GF-D8 (cell line): ENCODE results near the gene HARBI1.

Source experiments
- DNase-seq: peaks from one replicate; lab custom pipeline; 2025; lab: John Stamatoyannopoulos, UW

Gene HARBI1

DNA sequence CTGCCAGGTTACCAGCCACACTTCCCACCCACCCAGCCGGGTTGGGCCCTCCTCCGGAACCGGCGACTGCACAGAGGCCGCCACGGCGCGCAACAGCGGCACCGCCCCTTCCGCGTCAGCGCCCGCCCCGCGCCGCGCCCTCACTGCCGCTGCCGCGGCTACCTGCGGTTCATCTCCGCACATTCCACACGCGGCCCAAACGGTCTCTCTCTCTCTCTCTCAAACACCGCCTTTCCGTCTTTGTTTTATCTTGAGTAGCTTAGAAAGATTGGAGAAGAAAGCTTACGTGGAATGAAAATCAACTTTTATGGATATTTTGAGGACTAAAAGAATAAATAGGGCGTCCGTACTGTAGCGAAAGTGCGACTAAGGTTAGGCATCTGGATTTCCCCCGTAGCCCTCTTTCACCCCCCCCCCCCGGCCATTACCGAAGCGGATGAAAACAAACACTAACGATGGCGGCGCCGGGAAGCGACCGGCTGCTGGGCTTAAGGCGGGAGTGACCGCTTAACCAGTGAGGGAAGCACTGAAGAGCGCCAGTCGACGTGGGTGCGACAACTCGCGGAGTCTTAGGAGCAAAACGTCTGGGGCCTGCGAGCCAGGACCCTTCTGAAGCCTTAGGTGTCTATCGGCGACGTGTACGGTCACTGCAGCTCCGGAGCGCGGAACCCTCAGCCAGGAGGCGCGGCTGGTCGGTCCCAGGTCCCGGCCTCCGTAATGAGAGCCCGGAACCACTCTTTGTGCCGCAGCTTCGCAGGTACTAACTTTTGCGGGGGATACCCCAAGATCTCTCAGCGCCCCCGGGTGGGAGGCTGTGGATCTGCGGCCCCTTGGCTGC lies at the start of gene HARBI1, which contains the start of gene ATG13:
HARBI1 (minus strand) TSS at position 94 of the 838 bp plus-strand sequence. CDS start 990 bp downstream, outside the sequence.
ATG13 (plus strand) TSS at position 420 of the 838 bp plus-strand sequence. CDS start 26,739 bp downstream, outside the sequence.
- DNase-seq = peak; percentile 40

DNA sequence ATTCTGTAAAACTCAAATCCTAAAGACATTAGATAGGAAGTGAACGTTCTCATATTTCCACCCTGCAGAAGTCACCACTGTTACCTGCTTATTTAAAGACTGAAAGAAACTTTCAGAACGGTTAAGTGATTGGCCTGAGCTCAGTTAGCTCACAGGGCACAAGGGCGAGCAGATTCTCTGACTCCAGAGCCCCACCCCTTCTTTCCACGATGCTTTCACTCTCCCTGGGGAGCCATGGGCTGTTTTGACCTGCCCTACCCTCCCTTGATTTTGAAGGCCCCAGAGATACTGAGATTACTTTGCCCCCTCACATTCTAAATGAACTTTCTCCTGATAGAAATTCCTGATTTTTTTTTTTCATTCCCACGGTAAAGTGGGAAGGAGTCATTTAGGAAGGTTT lies 49.5 kb upstream of the HARBI1 start:
- no peak for DNase-seq

- no peak for DNase-seq
These were observed 48.3 kb upstream of the HARBI1 start for GRCh38 chr11:46665356-46665755.

DNA sequence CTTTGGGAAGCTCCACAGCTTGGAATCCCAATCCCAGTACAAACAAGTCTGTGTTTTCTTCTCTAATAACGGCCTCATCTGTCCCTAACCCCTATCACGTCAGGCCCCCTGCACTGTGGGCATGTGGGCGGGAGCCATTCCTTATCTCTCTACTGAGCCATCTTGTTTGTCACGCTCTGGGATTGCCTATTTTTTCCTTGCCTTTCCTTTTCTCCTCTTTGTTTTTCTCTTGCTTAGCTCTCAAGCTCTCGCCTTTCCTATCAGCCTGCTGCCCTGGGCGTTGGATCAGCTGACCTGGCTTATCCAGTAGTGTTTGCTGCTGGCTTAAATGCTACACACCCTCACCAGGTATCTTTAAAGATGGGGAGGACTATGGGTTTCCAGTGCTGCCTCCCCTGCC lies 47.6 kb upstream of the HARBI1 start:
- no peak for DNase-seq

GRCh38 chr11:46663277-46663940 lies 46.4 kb upstream of the HARBI1 start:
- DNase-seq = no peak

- DNase-seq = no peak
These were observed 45.3 kb upstream of the HARBI1 start for GRCh38 chr11:46662366-46662765.

DNA sequence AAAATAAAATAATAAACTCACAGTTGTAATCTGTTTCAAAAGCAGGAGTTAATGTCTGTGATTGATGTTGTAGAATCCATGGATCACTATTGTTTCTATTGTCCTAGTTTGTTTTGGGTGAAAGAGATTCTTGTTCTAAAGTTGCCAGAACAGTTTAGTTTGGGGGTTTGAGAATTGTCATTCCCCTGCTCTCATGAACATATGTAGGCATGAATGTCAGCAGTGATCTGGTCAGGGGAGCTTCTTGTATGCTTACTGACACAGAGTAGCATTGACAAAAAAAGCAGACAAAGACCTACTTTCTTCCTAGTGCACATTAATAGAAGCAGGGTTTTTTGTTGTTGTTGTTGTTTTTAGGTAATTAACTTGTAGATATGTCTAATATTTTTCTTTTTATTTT lies 44.8 kb upstream of the HARBI1 start:
- DNase-seq = no peak

GRCh38 chr11:46659908-46660307 lies 42.9 kb upstream of the HARBI1 start:
- peak; percentile 81 for DNase-seq

DNA sequence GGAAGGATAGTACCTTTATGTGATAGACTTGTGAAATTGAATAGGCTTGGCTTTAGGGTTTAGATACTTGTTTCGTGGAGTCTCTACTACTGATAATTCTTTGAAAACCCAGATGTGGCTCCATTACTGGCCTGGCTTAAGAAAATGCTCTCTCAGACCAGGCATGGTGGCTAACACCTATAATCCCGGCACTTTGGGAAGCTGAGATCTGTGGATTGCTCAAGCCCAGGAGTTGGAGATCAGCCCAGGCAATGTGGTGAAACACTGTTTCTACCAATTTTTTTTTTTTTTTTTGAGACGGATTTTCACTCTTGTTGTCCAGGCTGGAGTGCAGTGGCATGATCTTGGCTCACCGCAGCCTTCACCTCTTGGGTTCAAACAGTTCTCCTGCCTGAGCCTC lies 41.2 kb upstream of the HARBI1 start:
- peak; percentile 11 for DNase-seq

DNA sequence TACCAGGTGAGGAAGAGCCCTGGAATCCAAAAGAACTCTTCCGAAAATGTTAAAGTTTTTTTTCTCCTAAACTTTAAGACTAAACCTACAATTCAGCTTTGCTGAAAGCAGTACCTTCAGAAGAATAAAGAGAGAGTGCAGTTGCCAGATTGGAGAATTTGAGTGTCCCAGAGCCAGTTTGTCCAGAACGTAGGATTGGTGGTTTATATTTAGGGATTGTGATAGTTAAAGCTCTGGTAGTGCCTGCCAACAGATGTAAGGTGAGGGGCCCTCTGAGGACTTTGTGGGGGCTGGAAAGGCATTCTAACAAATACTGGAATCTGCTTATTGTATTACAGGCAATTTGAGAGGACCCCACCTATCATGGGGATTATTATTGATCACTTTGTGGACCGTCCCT lies 40.2 kb upstream of the HARBI1 start:
- no peak for DNase-seq

DNA sequence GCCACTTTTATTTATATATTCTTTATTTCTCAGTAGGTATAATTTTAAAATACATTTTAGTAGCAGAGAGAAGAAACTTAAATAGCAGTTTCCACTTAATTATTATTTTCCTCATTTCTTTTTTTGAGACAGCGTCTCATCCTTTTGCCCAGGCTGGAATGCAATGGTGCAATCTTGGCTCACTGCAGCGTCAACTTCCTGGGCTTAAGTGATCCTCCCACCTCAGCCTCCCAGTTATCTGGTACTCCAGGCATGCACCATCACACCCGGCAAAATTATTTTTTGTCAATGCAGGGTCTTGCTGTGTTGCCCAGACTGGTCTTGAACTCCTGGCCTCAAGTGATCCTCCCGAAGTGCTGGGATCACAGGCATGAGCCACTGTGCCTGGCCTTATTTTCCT lies 38.6 kb upstream of the HARBI1 start:
- no peak for DNase-seq

DNA sequence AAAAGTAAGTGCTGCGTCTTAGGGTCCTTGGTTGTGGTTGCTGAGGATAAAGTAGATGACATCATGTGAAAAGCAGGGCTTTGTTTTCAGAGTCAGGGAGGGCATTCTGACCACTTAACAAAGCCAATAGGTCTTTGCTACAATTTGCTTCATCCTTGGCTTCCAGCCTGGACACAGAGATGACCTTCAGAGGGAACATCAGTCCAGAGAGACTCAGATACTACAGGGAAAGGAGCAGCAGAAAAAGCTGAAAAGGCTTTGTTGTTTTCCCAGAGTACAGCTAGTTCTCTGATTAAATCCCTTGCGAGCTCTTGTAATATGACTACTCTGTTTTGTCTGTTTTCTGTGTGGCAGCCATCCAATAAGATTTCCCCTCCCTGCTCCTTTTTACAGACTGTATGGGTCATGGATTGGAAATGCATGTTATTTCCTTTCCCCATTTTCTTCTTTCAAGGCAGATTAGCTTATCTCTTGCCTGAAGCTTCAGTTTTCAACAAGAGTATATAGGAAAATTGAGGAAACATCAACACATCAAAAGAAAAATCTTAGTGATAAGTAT lies 32.2 kb upstream of the HARBI1 start:
- no peak for DNase-seq

DNA sequence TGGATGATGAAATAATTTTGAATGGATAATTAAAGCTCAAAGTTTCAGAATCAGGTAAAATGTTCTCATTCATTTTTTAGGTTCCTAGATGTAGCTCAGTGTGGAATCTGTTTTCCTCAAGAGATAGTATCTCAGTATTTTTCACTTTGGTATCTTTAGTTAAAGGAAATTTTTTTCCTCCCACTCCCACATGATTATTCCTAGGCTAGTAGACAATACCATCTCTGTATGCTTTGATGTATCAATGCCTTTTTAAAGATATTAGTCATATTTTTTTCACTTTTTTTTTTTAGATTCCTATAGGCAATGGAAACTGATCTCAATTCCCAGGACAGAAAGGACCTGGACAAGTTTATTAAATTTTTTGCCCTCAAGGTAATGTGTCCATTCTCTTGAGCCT lies 27.0 kb upstream of the HARBI1 start:
- DNase-seq = no peak

- no peak for DNase-seq
These were observed 26.5 kb upstream of the HARBI1 start for GRCh38 chr11:46643531-46643930.

DNA sequence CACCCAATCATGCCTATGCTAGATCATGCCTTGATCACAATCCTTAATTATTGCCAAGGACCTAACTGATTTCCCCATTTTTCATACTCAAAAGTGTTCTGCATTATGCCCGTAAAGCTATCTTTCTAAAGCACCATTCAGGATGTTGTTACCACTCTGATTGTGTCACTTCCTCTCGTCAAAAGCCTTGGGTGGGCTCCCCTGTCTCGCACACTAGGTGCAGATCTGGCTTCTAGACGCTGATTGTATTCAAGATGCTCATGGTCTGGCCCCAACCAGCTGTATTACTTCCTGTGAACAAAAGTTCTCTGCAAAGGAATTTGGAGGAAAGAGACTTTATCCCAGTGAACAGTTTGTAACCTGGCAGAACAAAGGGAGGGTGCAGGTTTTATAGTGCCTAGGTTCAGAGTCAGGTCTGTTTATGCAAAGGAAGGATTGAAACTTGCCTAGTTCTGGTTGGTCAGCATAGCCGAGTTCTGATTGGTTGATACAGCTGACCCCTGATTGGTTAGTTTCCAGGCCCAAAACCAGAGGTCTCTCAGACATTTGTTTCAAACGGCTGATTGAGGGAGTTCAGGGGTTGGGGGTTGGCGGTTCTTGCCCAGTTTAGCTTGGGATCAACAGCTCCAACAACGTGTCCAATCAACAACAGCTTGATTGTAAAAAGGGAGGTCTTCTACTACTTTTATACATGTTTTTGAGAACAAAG lies 25.8 kb upstream of the HARBI1 start:
- DNase-seq = peak; percentile 43

GRCh38 chr11:46641639-46642038 lies 24.6 kb upstream of the HARBI1 start:
- DNase-seq = no peak

DNA sequence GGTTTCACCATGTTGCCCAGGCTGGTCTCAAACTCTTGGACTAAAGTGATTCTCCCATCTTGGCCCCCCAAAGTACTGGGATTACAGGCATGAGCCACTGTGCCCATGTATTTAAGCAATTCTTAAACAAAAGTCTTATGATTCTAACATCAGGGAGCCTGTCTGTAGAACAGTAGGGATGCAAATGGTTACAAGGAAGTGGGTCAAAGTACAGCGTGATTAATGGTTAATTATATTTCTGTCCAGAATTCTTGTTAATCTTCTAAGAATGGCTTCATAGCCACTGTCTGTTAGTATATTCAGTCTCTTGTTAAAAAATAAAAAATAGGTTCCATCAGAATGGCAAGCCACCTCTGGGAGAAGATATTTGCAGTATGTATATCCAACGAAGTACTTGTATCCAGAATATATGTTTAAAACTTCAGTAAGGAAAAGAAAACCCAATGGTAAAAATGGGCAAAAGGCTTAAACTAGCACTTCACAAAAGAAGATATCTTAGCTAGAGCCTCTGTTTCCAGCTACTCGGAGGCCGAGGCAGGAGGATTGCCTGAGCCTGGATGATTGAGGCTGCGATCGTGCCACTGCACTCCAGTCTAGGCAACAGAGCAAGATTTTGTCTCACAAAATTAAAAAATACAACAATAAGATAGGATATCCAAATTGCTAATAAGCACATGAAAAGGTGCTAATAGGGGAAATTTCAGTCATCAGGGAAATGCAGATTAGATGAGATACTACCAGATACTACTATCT lies 23.2 kb upstream of the HARBI1 start:
- no peak for DNase-seq

- peak; percentile 64 for DNase-seq
These were observed 22.3 kb upstream of the HARBI1 start for GRCh38 chr11:46639197-46639839.

DNA sequence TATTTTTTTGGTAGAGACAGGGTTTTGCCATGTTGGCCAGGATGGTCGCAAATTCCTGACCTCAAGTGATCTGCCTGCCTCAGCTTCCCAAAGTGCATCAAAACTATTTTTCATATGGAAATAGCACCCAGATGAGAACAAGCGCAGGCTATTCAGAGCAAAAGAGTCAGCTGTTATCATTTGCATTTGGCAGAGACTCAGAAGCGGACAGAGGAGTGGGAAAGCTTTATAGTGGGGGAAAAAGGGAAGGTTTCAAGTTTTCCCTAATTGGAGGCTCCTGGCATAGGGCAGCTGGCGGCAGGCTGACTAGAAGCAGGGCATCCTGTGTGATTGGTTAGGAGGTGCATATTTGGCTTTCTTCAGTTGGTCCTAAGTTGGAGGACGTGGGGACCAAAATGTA lies 20.5 kb upstream of the HARBI1 start:
- no peak for DNase-seq

DNA sequence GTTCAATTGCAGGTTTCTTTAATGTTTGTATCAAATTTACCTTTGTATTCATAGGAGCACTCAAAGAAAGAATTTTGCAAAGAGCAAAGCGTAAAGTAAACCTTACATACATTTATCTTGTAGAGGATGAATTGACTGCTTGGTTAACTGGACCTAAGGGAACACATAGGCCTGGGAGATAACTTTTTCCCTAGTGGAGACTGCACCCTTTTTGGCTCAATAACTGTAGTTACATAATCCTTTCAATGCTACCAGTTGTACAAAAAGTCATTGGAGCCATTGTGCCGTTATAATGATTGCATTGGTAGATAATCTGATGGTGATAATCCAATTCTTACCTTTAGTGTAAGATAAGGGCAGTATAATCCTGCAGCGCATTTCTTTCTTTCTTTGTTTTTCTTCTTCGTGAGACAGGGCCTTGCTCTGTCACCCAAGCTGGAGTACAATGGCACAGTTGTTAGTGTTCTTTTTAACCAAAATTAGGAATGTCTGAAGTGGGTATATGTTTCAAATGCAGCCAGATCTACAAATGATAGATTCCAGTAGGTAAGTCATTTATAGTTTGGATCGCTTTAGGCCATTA lies 18.6 kb upstream of the HARBI1 start:
- no peak for DNase-seq
